Measurements from ENCODE around the gene EPAS1.

The EPAS1 gene

GRCh38 chr2:46410273-46411244 lies 113.4 kb downstream of the EPAS1 start:
- no peaks in the 10 kb centered on the region for H3K4me1 ChIP-seq
- no peaks in the 10 kb centered on the region for H3K36me3 ChIP-seq
- H3K9me3 ChIP-seq, result no peaks in the 10 kb centered on the region
- no peak overlapping the region for H3K4me3 ChIP-seq (ENCODE audit: low read depth, low read length)
- no peak for TF ChIP-seq CTCF (IDR thresholded peaks at IDR 0.05; ENCODE audit: low read depth, low read length)
- no peaks in the 10 kb centered on the region for H3K27me3 ChIP-seq
- DNase-seq, result no peak

GRCh38 chr2:46411245-46411641 lies 114.0 kb downstream of the EPAS1 start:
- Histone ChIP-seq H3K4me3 (ENCODE audit: low read depth, low read length) (no peak overlapping the region), H3K27me3 (no peaks in the 10 kb centered on the region), H3K4me1 (no peaks in the 10 kb centered on the region), H3K9me3 (no peaks in the 10 kb centered on the region), H3K36me3 (no peaks in the 10 kb centered on the region)
- TF ChIP-seq CTCF (IDR thresholded peaks at IDR 0.05; ENCODE audit: low read depth, low read length), result no peak
- DNase-seq, result no peak

- DNase-seq, result no peak
- Histone ChIP-seq H3K27me3 (no peaks in the 10 kb centered on the region), H3K9me3 (no peaks in the 10 kb centered on the region), H3K4me3 (ENCODE audit: low read depth, low read length) (no peak overlapping the region), H3K36me3 (no peaks in the 10 kb centered on the region), H3K4me1 (no peaks in the 10 kb centered on the region)
- no peak for TF ChIP-seq CTCF (IDR thresholded peaks at IDR 0.05; ENCODE audit: low read depth, low read length)
Measured at GRCh38 chr2:46411985-46412384, 114.8 kb downstream of the EPAS1 start.

GRCh38 chr2:46413111-46413510 lies 115.9 kb downstream of the EPAS1 start:
- DNase-seq, result no peak
- Histone ChIP-seq H3K4me1 (no peaks in the 10 kb centered on the region), H3K27me3 (no peaks in the 10 kb centered on the region)

GRCh38 chr2:46413631-46414030 lies 116.4 kb downstream of the EPAS1 start:
- TF ChIP-seq CTCF (IDR thresholded peaks at IDR 0.05; ENCODE audit: low read depth, low read length), result no peak
- Histone ChIP-seq H3K9me3 (no peaks in the 10 kb centered on the region), H3K4me1 (no peaks in the 10 kb centered on the region), H3K4me3 (ENCODE audit: low read depth, low read length) (no peak overlapping the region), H3K36me3 (no peaks in the 10 kb centered on the region), H3K27me3 (no peaks in the 10 kb centered on the region)
- no peak for DNase-seq

More at GRCh38 chr2:46413111-46413510, 115.9 kb downstream of the EPAS1 start:
- H3K4me3 ChIP-seq (ENCODE audit: low read depth, low read length), result no peak overlapping the region
- no peaks in the 10 kb centered on the region for H3K9me3 ChIP-seq
- no peak for TF ChIP-seq CTCF (IDR thresholded peaks at IDR 0.05; ENCODE audit: low read depth, low read length)
- H3K36me3 ChIP-seq, result no peaks in the 10 kb centered on the region

GRCh38 chr2:46414701-46415100 lies 117.5 kb downstream of the EPAS1 start:
- TF ChIP-seq CTCF (IDR thresholded peaks at IDR 0.05; ENCODE audit: low read depth, low read length), result no peak
- no peaks in the 10 kb centered on the region for H3K9me3 ChIP-seq
- no peaks in the 10 kb centered on the region for H3K36me3 ChIP-seq
- H3K27me3 ChIP-seq, result no peaks in the 10 kb centered on the region
- no peaks in the 10 kb centered on the region for H3K4me1 ChIP-seq
- no peak for DNase-seq
- H3K4me3 ChIP-seq (ENCODE audit: low read depth, low read length), result no peak overlapping the region
